Smooth muscle cell (in vitro differentiated cells): ENCODE measurements around the gene ZNF444. TPM values are rescaled to one million over a fixed set of nuclear protein-coding genes. Genes with fewer than 3 reads are reported as not detected.

Experiments used
- DNase-seq: peaks from one replicate; lab custom pipeline; 2025; ENCODE audit not compliant: unreplicated experiment; lab: John Stamatoyannopoulos, UW
- H2AFZ ChIP-seq: fragments of 200-600 bp; sonication (generic); 2 replicates; pipeline ENCODE4 v1.6.0; 2016; ENCODE audit warnings: antibody characterized with exemption, low read depth, mild to moderate bottlenecking
- H3F3A ChIP-seq: fragments of 200-600 bp; sonication (generic); 2 replicates; pipeline ENCODE4 v1.6.0; 2017; ENCODE audit warnings: antibody characterized with exemption, low read depth
- H3K27ac ChIP-seq: fragments of 200-600 bp; sonication (generic); 2 replicates; pipeline ENCODE4 v1.5.1; 2016; ENCODE audit warnings: low read depth, mild to moderate bottlenecking
- H3K27me3 ChIP-seq: fragments of 200-600 bp; sonication (generic); 2 replicates; pipeline ENCODE4 v1.6.1; 2016; ENCODE audit warnings: low read depth, mild to moderate bottlenecking
- H3K36me3 ChIP-seq: fragments of 200-600 bp; sonication (generic); 2 replicates; pipeline ENCODE4 v1.5.1; 2016; ENCODE audit warnings: low read depth
- H3K4me1 ChIP-seq: fragments of 200-600 bp; sonication (generic); 2 replicates; pipeline ENCODE4 v1.5.1; 2016; ENCODE audit warnings: low read depth
- H3K4me2 ChIP-seq: fragments of 200-600 bp; sonication (generic); 2 replicates; pipeline ENCODE4 v1.6.0; 2016; ENCODE audit warnings: mild to moderate bottlenecking
- H3K4me3 ChIP-seq: fragments of 200-600 bp; sonication (generic); 2 replicates; pipeline ENCODE4 v1.5.1; 2016; ENCODE audit warnings: mild to moderate bottlenecking
- H3K79me2 ChIP-seq: fragments of 200-600 bp; sonication (generic); 2 replicates; pipeline ENCODE4 v1.6.0; 2016; ENCODE audit warnings: low read depth, mild to moderate bottlenecking
- H3K9ac ChIP-seq: fragments of 200-600 bp; sonication (generic); 2 replicates; pipeline ENCODE4 v1.6.0; 2016; ENCODE audit warnings: low read depth
- H3K9me3 ChIP-seq: fragments of 200-600 bp; sonication (generic); replicated peaks from 2 replicates; pipeline ENCODE4 v1.5.1; 2016; ENCODE audit warnings: low read depth
- H4K20me1 ChIP-seq: fragments of 200-600 bp; sonication (generic); 2 replicates; pipeline ENCODE4 v1.6.0; 2016; ENCODE audit warnings: low read depth
- WGBS: methylation state at CpG from one replicate; pipeline ENCODE4 v1.1.7; 2016; ENCODE audit warnings: low lambda C conversion rate; 5-methylcytosine and 5-hydroxymethylcytosine counted together
- polyA plus RNA-seq: library from polyadenylated mRNA; unstranded; fragments of >200 nt; fragmentation: Nextera tagmentation; extraction: Ambion mirVana; gene quantifications from 2 replicates; pipeline ENCODE4 v1.2.1, GENCODE V29; 2016
- total RNA-seq: library from RNA; depleted of rRNA; stranded (reverse); fragments of >200 nt; gene quantifications from 2 replicates; pipeline ENCODE4 v1.2.3, GENCODE V29; 2014
- TF ChIP-seq, protein P1 (sequence below): fragments of 200-600 bp; sonication (generic); IDR thresholded peaks from 2 replicates; pipeline ENCODE4 v1.5.1; 2017; ENCODE audit warnings: borderline replicate concordance, mild to moderate bottlenecking, antibody characterized with exemption; ENCODE audit not compliant: insufficient read depth, poor library complexity, severe bottlenecking

The ZNF444 gene
- total and polyA plus RNA-seq, 2 experiments from 2014 or later, result 20.0 to 40.6 TPM

- Histone ChIP-seq H3K9me3 (no peaks in the 10 kb centered on the region), H3K36me3 (no peaks in the 10 kb centered on the region), H3K4me3 (no peak overlapping the region), H3K4me1 (no peaks in the 10 kb centered on the region), H3K27ac (no peak overlapping the region), H2AFZ (no peak overlapping the region), H3K79me2 (no peaks in the 10 kb centered on the region), H3F3A (no peaks in the 10 kb centered on the region), H3K9ac (no peak overlapping the region), H4K20me1 (peaks cover 11% of the 10 kb centered on the region), H3K4me2 (no peak overlapping the region), H3K27me3 (no peaks in the 10 kb centered on the region)
- TF ChIP-seq, protein P1, sequence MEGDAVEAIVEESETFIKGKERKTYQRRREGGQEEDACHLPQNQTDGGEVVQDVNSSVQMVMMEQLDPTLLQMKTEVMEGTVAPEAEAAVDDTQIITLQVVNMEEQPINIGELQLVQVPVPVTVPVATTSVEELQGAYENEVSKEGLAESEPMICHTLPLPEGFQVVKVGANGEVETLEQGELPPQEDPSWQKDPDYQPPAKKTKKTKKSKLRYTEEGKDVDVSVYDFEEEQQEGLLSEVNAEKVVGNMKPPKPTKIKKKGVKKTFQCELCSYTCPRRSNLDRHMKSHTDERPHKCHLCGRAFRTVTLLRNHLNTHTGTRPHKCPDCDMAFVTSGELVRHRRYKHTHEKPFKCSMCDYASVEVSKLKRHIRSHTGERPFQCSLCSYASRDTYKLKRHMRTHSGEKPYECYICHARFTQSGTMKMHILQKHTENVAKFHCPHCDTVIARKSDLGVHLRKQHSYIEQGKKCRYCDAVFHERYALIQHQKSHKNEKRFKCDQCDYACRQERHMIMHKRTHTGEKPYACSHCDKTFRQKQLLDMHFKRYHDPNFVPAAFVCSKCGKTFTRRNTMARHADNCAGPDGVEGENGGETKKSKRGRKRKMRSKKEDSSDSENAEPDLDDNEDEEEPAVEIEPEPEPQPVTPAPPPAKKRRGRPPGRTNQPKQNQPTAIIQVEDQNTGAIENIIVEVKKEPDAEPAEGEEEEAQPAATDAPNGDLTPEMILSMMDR, result no peak
- 97% methylated on average over 9 of the region's 9 CpGs for WGBS
- DNase-seq, result no peak
These were observed 18.0 kb downstream of the ZNF444 start for GRCh38 chr19:56159009-56159559.

DNA sequence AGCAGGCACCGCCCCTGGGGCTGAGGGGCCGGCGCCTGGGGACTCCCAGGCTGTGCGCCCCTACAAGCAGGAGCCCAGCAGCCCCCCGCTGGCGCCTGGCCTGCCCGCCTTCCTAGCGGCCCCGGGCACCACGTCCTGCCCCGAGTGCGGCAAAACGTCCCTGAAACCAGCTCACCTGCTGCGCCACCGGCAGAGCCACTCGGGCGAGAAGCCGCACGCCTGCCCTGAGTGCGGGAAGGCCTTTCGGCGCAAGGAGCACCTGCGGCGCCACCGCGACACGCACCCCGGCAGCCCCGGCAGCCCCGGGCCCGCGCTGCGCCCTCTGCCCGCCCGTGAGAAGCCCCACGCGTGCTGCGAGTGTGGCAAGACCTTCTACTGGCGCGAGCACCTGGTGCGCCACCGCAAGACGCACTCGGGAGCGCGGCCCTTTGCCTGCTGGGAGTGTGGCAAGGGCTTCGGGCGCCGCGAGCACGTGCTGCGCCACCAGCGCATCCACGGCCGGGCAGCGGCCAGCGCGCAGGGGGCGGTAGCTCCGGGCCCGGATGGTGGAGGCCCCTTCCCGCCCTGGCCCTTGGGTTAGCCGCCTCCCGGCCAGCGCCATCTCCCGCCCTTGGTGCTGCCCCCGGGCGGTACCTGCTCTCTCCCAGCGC lies 18.7 kb downstream of the ZNF444 start:
- H3K27ac ChIP-seq, result no peak overlapping the region
- TF ChIP-seq, protein P1, result no peak
- DNase-seq, result no peak
- H4K20me1 ChIP-seq, result peaks cover 7% of the 10 kb centered on the region
- no peaks in the 10 kb centered on the region for H3K4me1 ChIP-seq
- no peak overlapping the region for H3K4me2 ChIP-seq
- H3F3A ChIP-seq, result no peaks in the 10 kb centered on the region
- H3K79me2 ChIP-seq, result no peaks in the 10 kb centered on the region
- H3K36me3 ChIP-seq, result no peaks in the 10 kb centered on the region
- 98% methylated on average over 51 of the region's 69 CpGs for WGBS
- H3K4me3 ChIP-seq, result no peak overlapping the region
- H3K27me3 ChIP-seq, result no peaks in the 10 kb centered on the region
- H3K9me3 ChIP-seq, result no peaks in the 10 kb centered on the region
- no peak overlapping the region for H2AFZ ChIP-seq
- H3K9ac ChIP-seq, result no peak overlapping the region

DNA sequence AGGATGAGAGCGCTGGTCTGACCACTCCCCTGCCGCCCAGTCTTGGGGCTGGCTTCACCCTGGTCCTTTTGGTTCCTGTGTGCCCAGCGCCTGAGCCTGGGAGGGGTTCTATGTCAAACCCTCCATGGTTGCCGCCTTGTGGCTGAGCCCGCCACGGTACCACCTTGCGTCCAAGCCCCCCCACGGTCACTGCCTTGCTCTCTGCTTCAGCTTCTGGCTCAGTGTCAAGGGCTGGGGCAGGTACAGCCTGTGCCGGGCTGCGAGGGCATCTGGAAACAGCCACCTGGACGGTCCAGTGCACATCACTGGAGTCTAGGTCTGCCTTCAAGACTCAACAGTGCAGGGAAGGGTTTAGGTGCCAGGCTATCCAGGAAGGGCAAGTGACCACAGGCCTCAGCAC lies 20.4 kb downstream of the ZNF444 start:
- H3K4me2 ChIP-seq, result no peak overlapping the region
- DNase-seq, result no peak
- no peak overlapping the region for H3K27ac ChIP-seq

More for the DNA sequence above, 20.4 kb downstream of the ZNF444 start:
- Histone ChIP-seq H3K9ac (no peak overlapping the region), H3K4me1 (no peaks in the 10 kb centered on the region), H2AFZ (no peak overlapping the region), H3K27me3 (no peaks in the 10 kb centered on the region), H3F3A (no peaks in the 10 kb centered on the region), H3K79me2 (no peaks in the 10 kb centered on the region), H4K20me1 (no peaks in the 10 kb centered on the region), H3K36me3 (no peaks in the 10 kb centered on the region), H3K9me3 (no peaks in the 10 kb centered on the region), H3K4me3 (no peak overlapping the region)
- TF ChIP-seq, protein P1, result no peak
- WGBS, result over 99% methylated on average over 11 of the region's 11 CpGs
